DMS153 treated with DMSO at 0.1 percent for 48 hours (cell line): Measurements from ENCODE around the gene ITGB7.

Experiments used
- DNase-seq: peaks from one replicate; lab custom pipeline; 2025; ENCODE audit not compliant: unreplicated experiment; lab: John Stamatoyannopoulos, UW

The ITGB7 gene

GRCh38 chr12:53231921-53232645 is 25.0 kb upstream of the ITGB7 start, which contains the start of gene RARG:
RARG (minus strand) TSS chr12:53232209; CDS start chr12:53227545, 4,664 bp downstream.
- DNase-seq: no peak

GRCh38 chr12:53231671-53231920 is 24.5 kb upstream of the ITGB7 start:
- no peak for DNase-seq

- DNase-seq: no peak
Measured at GRCh38 chr12:53230108-53230845, 23.2 kb upstream of the ITGB7 start.

GRCh38 chr12:53229454-53229853 is 22.4 kb upstream of the ITGB7 start:
- no peak for DNase-seq

- no peak for DNase-seq
Measured at GRCh38 chr12:53227836-53228235, 20.8 kb upstream of the ITGB7 start.

- DNase-seq: no peak
Measured at GRCh38 chr12:53227341-53227740, 20.3 kb upstream of the ITGB7 start.

GRCh38 chr12:53226815-53227214 is 19.8 kb upstream of the ITGB7 start:
- DNase-seq: no peak

- DNase-seq: no peak
Measured at GRCh38 chr12:53225635-53226424, 18.8 kb upstream of the ITGB7 start.

GRCh38 chr12:53224897-53225634 is 18.0 kb upstream of the ITGB7 start:
- DNase-seq: no peak

GRCh38 chr12:53224061-53224896 is 17.2 kb upstream of the ITGB7 start:
- DNase-seq: no peak

- DNase-seq: no peak
Measured at GRCh38 chr12:53223389-53224060, 16.5 kb upstream of the ITGB7 start.

- no peak for DNase-seq
Measured at GRCh38 chr12:53222806-53223261, 15.8 kb upstream of the ITGB7 start.

GRCh38 chr12:53222170-53222721 is 15.2 kb upstream of the ITGB7 start:
- DNase-seq: no peak

GRCh38 chr12:53221203-53222080 is 14.4 kb upstream of the ITGB7 start:
- DNase-seq: no peak

GRCh38 chr12:53220694-53221202 is 13.7 kb upstream of the ITGB7 start:
- no peak for DNase-seq

GRCh38 chr12:53219956-53220693 is 13.1 kb upstream of the ITGB7 start:
- DNase-seq: no peak

GRCh38 chr12:53219292-53219955 is 12.4 kb upstream of the ITGB7 start:
- no peak for DNase-seq
